Ishikawa (cell line): Measurements from ENCODE around the gene CELF2.

Experiments
- CEBPB ChIP-seq: IDR thresholded peaks from 2 replicates; pipeline ENCODE4 v1.6.1; 2012
- CREB1 ChIP-seq: IDR thresholded peaks from 2 replicates; pipeline ENCODE4 v1.6.1; 2012; ENCODE audit warnings: low read depth
- EGR1 ChIP-seq: IDR thresholded peaks from 2 replicates; pipeline ENCODE4 v1.6.1; 2012
- EP300 ChIP-seq: IDR thresholded peaks from 2 replicates; pipeline ENCODE4 v1.6.1; 2012; ENCODE audit warnings: borderline replicate concordance
- FOXM1 ChIP-seq: IDR thresholded peaks from 2 replicates; pipeline ENCODE4 v1.6.1; 2012; ENCODE audit warnings: low read depth, borderline replicate concordance
- NFIC ChIP-seq: IDR thresholded peaks from 2 replicates; pipeline ENCODE4 v1.6.1; 2012
- RAD21 ChIP-seq: IDR thresholded peaks from 2 replicates; pipeline ENCODE4 v1.6.1; 2012; ENCODE audit warnings: low read depth
- TAF1 ChIP-seq: IDR thresholded peaks from 2 replicates; pipeline ENCODE4 v1.6.1; 2012; ENCODE audit warnings: low read depth, mild to moderate bottlenecking
- TCF12 ChIP-seq: IDR thresholded peaks from 2 replicates; pipeline ENCODE4 v1.6.1; 2012; ENCODE audit warnings: low read depth
- TEAD4 ChIP-seq: IDR thresholded peaks from 2 replicates; pipeline ENCODE4 v1.6.1; 2012
- YY1 ChIP-seq: IDR thresholded peaks from 2 replicates; pipeline ENCODE4 v1.6.1; 2012; ENCODE audit warnings: low read depth
- ZBTB7A ChIP-seq: IDR thresholded peaks from 2 replicates; pipeline ENCODE4 v1.6.1; 2012; ENCODE audit warnings: low read depth
- TF ChIP-seq, protein P1 (sequence below): IDR thresholded peaks from 2 replicates; pipeline ENCODE4 v1.6.1; 2012
- TF ChIP-seq, protein P2 (sequence below): IDR thresholded peaks from 2 replicates; pipeline ENCODE4 v1.6.1; 2012
- TF ChIP-seq, protein P3 (sequence below): IDR thresholded peaks from 2 replicates; pipeline ENCODE4 v1.6.1; 2012; ENCODE audit warnings: low read depth, mild to moderate bottlenecking

CELF2 gene

DNA sequence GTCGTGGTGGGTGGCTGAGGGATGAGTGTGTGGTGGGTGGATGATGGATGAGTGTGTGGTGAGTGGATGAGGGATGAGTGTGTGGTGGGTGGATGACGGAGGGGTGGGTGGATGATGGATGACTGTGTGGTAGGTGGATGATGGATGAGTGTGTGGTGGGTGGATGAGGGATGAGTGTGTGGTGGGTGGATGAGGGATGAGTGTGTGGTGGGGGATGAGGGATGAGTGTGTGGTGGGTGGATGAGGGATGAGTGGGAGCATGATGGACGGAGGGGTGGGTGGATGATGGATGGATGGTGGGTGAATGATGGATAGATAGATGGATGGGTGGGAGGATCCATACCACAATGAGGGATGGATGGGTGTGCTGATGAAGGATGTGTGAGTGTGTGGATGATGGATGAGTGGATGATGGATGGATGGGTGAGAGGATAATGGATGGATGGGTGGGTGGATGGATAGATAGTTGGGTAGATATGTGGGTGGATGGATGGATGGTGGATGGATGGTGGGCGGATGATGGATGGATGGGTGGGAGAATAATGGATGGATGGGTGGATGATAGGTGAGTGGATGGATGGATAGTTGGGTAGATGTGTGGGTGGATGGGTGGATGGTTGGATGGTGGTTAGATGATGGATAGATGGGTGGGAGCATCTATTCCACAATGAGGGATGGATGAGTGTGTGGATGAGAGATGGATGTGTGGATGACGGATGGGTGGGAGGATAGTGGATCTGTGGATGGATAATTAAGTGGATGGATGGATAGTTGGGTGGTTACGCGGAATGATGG, 266.8 kb downstream of the CELF2 start:
- TF ChIP-seq CREB1 = no peak
- TF ChIP-seq, protein P1, sequence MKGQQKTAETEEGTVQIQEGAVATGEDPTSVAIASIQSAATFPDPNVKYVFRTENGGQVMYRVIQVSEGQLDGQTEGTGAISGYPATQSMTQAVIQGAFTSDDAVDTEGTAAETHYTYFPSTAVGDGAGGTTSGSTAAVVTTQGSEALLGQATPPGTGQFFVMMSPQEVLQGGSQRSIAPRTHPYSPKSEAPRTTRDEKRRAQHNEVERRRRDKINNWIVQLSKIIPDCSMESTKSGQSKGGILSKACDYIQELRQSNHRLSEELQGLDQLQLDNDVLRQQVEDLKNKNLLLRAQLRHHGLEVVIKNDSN = no peak
- TF ChIP-seq, protein P2, sequence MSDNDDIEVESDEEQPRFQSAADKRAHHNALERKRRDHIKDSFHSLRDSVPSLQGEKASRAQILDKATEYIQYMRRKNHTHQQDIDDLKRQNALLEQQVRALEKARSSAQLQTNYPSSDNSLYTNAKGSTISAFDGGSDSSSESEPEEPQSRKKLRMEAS = no peak
- no peak for TF ChIP-seq YY1
- TF ChIP-seq EP300 = no peak
- no peak for TF ChIP-seq TEAD4
- no peak for TF ChIP-seq ZBTB7A
- no peak for TF ChIP-seq NFIC
- no peak for TF ChIP-seq RAD21
- no peak for TF ChIP-seq FOXM1
- no peak for TF ChIP-seq TAF1
- TF ChIP-seq CEBPB = no peak
- no peak for TF ChIP-seq EGR1
- TF ChIP-seq TCF12 = no peak
- TF ChIP-seq, protein P3, sequence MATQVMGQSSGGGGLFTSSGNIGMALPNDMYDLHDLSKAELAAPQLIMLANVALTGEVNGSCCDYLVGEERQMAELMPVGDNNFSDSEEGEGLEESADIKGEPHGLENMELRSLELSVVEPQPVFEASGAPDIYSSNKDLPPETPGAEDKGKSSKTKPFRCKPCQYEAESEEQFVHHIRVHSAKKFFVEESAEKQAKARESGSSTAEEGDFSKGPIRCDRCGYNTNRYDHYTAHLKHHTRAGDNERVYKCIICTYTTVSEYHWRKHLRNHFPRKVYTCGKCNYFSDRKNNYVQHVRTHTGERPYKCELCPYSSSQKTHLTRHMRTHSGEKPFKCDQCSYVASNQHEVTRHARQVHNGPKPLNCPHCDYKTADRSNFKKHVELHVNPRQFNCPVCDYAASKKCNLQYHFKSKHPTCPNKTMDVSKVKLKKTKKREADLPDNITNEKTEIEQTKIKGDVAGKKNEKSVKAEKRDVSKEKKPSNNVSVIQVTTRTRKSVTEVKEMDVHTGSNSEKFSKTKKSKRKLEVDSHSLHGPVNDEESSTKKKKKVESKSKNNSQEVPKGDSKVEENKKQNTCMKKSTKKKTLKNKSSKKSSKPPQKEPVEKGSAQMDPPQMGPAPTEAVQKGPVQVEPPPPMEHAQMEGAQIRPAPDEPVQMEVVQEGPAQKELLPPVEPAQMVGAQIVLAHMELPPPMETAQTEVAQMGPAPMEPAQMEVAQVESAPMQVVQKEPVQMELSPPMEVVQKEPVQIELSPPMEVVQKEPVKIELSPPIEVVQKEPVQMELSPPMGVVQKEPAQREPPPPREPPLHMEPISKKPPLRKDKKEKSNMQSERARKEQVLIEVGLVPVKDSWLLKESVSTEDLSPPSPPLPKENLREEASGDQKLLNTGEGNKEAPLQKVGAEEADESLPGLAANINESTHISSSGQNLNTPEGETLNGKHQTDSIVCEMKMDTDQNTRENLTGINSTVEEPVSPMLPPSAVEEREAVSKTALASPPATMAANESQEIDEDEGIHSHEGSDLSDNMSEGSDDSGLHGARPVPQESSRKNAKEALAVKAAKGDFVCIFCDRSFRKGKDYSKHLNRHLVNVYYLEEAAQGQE = no peak

DNA sequence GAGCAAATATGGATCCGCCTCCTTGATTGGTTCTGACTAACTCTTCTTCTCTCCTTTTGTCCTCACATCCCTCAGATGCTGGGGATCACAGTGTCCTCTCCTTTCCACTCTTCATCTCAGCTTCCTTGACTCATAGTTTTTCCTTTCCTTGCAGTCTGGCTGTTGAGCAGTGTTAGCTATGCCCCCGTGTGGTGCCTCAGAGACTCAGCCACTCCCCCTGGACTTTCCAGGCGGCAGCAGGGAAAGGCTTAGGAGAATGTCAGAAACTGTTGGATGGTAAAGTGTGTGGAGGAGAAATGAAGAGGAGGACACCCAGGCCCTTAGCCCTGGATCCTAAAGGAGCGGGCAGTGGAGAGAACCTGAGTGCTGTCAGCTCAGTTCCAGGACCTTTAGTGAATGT, 267.5 kb downstream of the CELF2 start:
- no peak for TF ChIP-seq ZBTB7A
- TF ChIP-seq TEAD4 = no peak
- TF ChIP-seq, protein P3 = no peak
- TF ChIP-seq YY1 = no peak
- 0 out of 2 replicates have a peak, but pooled peaks have one; percentile 13 for TF ChIP-seq RAD21

GRCh38 chr10:11286261-11286852, 268.7 kb downstream of the CELF2 start:
- TF ChIP-seq TEAD4 = no peak

- TF ChIP-seq, protein P3 = no peak
- TF ChIP-seq NFIC (no peak), TCF12 (no peak), RAD21 (no peak), TEAD4 (no peak)
- TF ChIP-seq, protein P1 = no peak
Measured at GRCh38 chr10:11288302-11288701, 270.6 kb downstream of the CELF2 start.

DNA sequence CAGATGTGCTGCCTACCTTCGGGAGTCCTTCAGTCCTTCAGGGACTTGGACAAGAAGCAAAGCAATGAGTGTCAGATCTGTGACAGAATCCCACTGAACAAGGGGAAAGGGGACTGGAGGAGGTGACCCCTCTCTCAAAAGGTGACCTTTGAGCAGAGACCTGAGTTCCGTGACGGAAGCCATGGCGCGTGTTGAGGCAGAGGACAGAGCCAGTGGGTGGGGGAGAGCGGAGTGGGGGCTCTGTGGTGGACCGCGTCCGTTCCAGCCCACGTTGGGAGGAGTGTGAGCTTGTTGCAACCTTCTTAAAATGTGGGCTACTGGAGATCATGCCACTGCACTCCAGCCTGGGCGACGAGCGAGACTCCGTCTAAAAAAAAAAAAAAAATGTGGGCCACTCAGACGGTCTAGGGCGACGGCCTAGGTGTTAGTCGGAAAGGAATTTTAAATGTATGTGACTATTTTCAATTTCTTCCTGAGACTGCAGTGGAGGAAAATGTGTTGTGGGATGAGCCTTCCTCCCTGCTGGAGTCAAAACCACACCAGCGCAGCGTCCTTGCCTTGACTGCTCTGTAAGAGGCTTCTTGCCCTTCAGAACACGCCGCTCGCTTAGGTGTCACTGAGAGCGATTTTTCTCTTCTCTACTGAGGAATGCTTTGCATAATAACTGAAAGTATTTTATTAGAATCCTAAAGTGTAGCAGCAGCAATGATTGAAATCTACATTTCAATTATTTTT, 272.7 kb downstream of the CELF2 start:
- no peak for TF ChIP-seq NFIC
- no peak for TF ChIP-seq FOXM1
- TF ChIP-seq, protein P2 = no peak
- TF ChIP-seq EP300 = no peak
